ENCODE measurements around the gene C1orf167.
A peak's percentile ranks its signal among the peaks of the same experiment; 100 is the strongest.

Gene C1orf167

DNA sequence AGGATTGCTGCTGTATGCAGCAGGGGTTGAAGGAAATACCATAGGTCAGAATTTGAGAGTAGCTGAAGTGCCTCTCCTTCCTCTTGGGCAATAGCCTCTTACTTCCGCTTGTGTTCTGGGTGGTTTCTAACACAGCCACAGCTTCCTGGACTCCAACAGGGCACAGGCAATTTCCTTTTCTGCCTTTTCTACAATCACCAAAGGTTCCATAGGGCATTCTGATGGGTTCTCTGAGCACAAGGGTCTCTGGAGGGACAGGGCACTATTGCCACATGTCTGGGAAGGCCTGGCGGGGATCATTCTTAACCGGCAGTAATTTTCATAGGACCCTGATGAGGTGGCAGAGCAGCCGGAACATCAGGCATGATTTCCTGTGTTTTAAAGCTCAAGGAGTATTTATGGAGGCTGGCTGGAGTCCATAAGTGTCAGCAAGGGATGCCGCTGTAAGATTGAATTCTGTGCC is 31.5 kb upstream of the C1orf167 start:
- H3K27ac ChIP-seq = peak overlapping the region; percentile 87
- TF ChIP-seq, protein P1, sequence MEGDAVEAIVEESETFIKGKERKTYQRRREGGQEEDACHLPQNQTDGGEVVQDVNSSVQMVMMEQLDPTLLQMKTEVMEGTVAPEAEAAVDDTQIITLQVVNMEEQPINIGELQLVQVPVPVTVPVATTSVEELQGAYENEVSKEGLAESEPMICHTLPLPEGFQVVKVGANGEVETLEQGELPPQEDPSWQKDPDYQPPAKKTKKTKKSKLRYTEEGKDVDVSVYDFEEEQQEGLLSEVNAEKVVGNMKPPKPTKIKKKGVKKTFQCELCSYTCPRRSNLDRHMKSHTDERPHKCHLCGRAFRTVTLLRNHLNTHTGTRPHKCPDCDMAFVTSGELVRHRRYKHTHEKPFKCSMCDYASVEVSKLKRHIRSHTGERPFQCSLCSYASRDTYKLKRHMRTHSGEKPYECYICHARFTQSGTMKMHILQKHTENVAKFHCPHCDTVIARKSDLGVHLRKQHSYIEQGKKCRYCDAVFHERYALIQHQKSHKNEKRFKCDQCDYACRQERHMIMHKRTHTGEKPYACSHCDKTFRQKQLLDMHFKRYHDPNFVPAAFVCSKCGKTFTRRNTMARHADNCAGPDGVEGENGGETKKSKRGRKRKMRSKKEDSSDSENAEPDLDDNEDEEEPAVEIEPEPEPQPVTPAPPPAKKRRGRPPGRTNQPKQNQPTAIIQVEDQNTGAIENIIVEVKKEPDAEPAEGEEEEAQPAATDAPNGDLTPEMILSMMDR (conservative IDR thresholded peaks at IDR 0.05) = no peak

DNA sequence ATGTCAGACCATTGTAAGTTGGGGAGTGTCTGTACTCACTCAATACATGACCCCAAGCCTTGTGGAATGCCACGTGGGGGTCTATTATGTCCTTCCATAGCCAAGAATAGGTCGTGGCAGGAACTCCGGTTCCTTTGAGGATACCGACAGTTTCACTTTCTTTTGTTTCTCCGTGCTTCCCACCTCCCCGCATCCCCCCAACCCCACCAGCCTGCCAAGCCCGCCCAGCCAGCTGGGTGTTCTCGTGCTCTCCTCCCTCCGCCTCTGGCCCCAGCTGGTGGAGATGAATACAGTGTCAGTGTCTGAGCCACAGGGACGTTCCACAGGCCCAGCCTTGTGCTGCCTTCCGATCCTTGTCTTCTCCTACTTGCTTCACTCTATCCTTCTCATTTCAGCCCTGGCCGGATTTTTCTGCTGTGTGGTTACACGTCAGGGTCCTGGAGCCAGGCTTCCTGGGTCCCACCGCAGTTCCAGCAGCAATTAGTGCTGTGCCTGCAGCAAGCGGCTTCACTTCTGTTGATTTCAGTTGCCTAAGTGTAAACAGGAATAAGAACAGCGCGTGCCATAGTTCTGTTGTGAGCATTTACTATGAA is 30.2 kb upstream of the C1orf167 start:
- TF ChIP-seq, protein P1 (conservative IDR thresholded peaks at IDR 0.05) = no peak
- H3K27ac ChIP-seq = peak overlapping the region; percentile 87

DNA sequence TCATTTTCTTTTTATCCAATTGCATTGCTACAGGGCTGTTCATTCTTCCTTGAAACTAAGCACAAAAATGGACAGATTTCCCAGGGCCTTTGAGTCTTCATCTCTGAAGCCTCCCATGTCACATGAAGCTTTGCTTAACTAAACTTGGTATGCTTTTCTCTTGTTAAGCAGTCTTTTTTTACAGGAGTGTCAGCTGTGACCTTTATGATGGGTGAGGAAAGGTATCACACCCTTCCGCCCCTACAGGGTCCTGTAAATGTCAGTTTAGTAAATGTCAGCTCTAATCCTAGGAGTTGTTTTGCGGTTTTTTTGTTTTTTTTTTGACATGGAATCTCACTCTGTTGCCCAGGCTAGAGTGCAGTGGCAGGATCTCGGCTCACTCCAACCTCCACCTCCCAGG is 28.7 kb upstream of the C1orf167 start:
- peak overlapping the region; percentile 87; the same call in 1 of the 2 replicates for H3K27ac ChIP-seq

DNA sequence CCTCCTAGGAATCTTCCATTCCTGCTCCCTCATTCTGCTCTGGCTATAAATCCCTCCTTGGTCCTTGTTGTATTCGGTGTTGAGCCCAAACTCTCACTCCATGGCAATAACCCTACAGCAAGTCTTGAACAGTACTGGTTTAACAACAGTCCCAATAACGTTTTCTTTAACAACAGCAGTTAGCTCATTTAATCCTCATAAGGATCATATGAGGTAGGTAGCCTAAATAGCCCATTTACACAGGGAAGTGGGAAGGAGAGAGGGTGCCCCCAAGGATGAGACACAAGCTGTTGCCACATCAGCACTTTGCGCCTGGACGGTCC is 26.5 kb upstream of the C1orf167 start:
- TF ChIP-seq, protein P1 (conservative IDR thresholded peaks at IDR 0.05) = no peak

More for the DNA sequence above, 28.7 kb upstream of the C1orf167 start:
- TF ChIP-seq, protein P1 (conservative IDR thresholded peaks at IDR 0.05) = no peak

DNA sequence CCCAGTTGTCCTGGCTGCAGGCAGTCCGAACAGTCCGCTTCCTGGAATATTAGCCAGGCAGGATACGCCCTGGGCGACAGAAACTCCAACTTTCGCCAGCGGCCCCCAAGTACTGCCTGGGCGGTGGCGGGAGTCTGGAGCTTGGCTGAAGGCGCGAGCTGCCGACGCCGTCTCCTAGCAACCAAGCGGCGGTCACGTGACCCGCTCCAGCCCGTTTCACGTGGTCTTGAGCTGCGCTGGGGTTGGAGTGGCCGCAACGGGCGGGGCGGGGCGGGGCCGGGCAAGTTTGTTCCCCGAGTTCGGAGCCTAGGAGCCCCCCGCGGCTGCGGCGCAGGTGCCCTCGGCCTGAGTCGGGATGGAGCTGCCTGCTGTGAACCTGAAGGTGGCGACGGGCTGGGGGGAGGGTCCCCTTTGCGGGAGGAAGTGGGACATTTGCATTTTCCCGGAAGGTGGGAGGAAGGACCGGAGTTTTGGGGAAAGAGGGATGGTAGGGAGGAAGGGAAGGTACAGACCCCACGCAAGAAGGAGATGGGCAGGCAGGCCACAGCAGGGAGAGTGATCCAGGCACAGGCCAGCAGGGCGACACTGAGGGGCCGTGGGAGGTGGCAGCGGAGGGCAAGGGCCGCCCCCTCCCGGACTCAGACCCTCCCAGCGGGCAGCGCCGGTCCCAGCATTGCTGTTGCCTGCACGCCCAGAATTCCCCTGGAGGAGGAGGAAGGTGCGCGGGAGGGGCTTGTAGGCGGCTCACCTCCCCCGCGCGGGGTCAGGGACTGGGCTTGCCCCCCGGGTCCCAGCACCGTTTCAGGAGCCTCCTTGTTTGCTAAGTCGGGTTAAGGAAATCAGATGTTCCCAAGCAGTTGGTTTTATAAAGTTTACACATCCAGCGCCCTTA is 25.9 kb upstream of the C1orf167 start, which contains the start of gene AGTRAP:
Gene AGTRAP (plus strand): TSS at position 283 of the 892 bp plus-strand sequence. CDS start 73 bp downstream, at position 356.
- H3K27ac ChIP-seq = peak within 1 kb of the TSS; percentile 98
- TF ChIP-seq, protein P1 (conservative IDR thresholded peaks at IDR 0.05) = no peak

More for the DNA sequence above, 26.5 kb upstream of the C1orf167 start:
- peak overlapping the region; percentile 98 for H3K27ac ChIP-seq

DNA sequence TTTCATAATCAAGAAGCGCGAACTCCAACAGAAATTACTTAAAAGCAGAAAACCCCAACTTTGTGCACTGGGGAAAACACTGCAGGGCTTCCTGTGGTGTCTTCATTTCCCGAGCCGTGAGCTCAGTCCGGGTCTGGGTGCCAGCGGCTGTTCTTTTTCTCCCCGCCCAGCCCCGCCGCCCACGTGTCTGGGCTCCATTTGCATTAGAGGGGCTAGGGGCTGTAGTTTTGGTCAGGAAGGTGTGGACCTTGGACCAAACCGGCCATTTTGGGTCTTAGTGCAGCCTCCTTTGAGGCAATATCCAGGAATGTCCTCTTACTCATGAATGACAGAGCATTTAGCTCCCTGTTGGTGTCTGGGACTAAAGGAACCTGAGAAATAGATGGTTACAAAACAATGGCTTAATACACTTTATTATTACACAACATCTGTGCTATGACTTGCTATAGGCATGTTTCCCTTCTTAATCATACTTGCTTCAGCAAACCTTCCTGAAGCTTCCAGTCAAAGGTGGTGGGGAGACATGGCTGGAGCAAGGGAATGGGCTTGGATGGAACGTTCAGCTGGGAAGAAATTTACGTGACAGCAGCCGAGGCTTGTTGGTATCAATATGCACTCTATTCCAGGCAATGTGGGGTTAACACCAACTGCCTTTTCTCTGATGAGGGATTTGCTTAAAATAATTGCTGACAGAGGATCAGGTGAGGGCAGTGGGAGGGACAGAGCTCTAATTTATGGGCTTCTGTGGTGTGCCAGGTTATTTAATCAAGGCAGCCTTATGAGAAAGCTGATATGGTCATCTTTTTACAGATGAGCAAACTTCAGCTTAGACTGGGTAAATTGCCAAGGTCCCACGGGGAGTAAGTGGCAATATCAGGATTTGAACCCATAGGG is 25.0 kb upstream of the C1orf167 start:
- H3K27ac ChIP-seq = peak overlapping the region; percentile 98
- TF ChIP-seq, protein P1 (conservative IDR thresholded peaks at IDR 0.05) = no peak
